Measurements from ENCODE around the gene CKB. TPM values are rescaled to one million over a fixed set of nuclear protein-coding genes. Genes with fewer than 3 reads are reported as not detected.

The CKB gene
- total RNA-seq, 2 donors from 2014 or later: 546 to 707 TPM

DNA sequence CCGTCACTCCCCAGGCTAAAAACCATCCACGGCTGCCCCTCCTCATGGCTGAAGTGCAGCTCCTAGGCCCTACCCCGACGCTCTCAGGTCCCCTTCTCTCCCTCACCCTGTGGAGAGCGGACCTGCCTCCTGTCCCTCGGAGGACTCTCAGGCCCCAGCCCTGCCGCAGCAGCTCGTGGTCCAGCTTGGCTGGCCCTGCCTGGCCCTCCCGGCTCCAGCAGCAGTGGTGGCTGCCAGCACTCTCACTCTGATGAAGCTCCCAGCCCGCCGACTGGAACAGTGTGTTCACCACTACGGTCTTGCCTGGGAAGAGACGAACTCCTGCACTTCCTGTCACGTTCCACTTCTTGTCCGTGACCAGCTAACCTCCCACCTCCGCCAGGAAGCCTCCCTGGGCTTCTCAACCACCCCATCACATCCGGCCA lies 28.7 kb upstream of the CKB start:
- Histone ChIP-seq H3K36me3 (no peaks in the 10 kb centered on the region), H3K27me3 (no peaks in the 10 kb centered on the region), H3K4me3 (peak overlapping the region; percentile 17 to 42), H3K27ac (peak overlapping the region; percentile 90 to 98), H3K9me3 (no peaks in the 10 kb centered on the region), H3K4me1 (peaks cover 0 to 62% of the 10 kb centered on the region in 2 donors)
- TF ChIP-seq, protein P1, sequence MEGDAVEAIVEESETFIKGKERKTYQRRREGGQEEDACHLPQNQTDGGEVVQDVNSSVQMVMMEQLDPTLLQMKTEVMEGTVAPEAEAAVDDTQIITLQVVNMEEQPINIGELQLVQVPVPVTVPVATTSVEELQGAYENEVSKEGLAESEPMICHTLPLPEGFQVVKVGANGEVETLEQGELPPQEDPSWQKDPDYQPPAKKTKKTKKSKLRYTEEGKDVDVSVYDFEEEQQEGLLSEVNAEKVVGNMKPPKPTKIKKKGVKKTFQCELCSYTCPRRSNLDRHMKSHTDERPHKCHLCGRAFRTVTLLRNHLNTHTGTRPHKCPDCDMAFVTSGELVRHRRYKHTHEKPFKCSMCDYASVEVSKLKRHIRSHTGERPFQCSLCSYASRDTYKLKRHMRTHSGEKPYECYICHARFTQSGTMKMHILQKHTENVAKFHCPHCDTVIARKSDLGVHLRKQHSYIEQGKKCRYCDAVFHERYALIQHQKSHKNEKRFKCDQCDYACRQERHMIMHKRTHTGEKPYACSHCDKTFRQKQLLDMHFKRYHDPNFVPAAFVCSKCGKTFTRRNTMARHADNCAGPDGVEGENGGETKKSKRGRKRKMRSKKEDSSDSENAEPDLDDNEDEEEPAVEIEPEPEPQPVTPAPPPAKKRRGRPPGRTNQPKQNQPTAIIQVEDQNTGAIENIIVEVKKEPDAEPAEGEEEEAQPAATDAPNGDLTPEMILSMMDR (IDR thresholded peaks at IDR 0.05): no peak
- peak; percentile 92 for DNase-seq (ENCODE audit: low spot score)

DNA sequence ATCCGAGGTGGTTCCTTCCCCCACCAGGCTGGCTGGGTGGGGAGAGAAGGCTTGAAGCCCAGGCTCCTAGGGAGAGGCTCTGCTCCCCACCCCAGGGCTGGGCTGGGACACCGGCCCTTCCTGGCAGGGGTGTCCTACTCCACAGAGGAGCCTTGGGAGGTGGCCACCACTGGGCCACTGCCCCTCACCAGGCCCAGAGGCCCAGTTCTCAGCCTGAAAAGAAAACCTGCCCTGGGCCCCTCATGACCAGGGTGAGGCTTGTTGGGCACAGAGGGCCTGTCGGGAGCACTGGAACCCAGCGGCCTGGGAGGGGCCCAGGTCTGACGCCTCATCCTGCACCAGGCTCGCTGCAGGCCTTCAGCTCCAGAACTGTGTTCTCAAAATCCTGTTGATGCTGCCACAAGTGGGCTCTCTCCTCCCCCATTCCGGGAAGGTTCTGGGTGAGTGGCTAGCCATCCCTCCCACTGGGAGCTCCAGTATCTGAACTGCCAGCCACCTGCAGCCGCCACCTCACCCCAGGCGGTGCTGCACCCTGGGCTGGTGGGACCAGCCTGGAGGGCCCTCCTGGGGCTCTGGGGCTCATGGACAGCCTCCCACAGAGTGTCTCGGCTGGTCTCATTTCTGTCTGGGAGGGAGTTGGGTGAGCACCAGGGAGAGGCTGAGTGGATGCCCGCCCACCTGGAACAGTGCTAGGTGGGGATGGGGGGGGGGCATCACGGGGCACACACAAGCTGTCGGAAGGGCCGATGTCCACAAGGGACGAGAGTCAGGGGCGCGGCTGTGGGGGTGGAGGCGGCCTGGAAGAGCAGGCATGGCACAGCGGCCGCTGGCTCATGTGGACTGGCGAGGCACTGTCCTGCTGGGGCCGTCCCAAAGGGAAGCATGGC lies 28.1 kb upstream of the CKB start:
- H3K4me1 ChIP-seq: peaks cover 0 to 61% of the 10 kb centered on the region in 2 donors
- peak overlapping the region; percentile 17 to 42 for H3K4me3 ChIP-seq
- no peak for DNase-seq (ENCODE audit: low spot score)
- no peaks in the 10 kb centered on the region for H3K9me3 ChIP-seq
- no peaks in the 10 kb centered on the region for H3K36me3 ChIP-seq
- peak overlapping the region; percentile 90 to 98 for H3K27ac ChIP-seq
- TF ChIP-seq, protein P1 (IDR thresholded peaks at IDR 0.05): no peak
- H3K27me3 ChIP-seq: no peaks in the 10 kb centered on the region

DNA sequence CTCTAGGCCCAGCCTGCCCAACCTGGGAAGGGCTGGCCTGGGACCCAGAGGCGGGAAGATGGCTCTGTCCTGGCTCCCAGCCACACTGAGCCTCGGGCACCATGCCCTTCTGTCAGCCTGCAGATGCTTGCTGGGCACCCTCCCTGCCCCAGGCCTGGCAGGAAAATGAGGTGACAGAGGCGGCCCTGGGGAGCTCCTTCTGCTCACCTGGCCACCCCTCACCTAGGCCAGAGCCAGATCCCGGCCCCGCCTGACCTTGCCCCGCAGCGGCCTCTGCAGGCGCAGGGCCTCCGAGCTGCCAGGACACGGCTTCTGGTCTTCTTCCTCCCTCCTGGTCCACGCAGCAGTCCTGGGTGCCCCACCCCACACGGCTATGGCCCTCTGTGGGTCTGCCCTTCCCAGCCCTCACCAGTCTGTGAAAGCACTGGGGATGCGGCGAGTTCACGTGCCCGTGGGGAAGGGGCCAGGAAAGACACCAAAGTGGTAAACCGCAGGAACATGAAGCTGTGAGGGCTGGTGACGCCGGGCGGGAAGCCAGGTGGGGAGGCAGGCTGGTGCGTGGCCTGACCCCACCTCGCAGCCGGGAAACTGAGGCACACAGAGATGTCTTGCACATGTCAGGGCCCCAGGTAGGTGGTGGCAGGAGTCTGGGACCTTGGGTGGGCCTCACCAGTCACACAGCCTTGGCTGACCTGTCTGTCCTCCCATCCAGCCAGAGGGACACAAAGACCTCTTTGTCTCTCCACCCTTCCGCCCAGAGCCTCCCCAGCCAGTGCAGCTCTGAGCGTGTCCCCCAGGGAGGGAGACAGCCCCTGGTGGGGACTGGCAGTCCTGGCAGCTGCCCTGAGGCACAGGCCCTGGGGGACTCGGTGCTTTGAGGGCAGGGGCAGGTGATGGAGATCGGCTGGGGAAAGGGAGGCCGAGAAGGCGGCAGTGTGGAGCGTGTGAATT lies 27.0 kb upstream of the CKB start:
- Histone ChIP-seq H3K4me1 (peaks cover 0 to 61% of the 10 kb centered on the region in 2 donors), H3K27ac (peak overlapping the region; percentile 90 to 98), H3K4me3 (peak overlapping the region in 1 of 2 donors; percentile 42), H3K27me3 (no peaks in the 10 kb centered on the region), H3K9me3 (no peaks in the 10 kb centered on the region), H3K36me3 (no peaks in the 10 kb centered on the region)
- DNase-seq (ENCODE audit: low spot score): no peak
- TF ChIP-seq, protein P1 (IDR thresholded peaks at IDR 0.05): no peak

DNA sequence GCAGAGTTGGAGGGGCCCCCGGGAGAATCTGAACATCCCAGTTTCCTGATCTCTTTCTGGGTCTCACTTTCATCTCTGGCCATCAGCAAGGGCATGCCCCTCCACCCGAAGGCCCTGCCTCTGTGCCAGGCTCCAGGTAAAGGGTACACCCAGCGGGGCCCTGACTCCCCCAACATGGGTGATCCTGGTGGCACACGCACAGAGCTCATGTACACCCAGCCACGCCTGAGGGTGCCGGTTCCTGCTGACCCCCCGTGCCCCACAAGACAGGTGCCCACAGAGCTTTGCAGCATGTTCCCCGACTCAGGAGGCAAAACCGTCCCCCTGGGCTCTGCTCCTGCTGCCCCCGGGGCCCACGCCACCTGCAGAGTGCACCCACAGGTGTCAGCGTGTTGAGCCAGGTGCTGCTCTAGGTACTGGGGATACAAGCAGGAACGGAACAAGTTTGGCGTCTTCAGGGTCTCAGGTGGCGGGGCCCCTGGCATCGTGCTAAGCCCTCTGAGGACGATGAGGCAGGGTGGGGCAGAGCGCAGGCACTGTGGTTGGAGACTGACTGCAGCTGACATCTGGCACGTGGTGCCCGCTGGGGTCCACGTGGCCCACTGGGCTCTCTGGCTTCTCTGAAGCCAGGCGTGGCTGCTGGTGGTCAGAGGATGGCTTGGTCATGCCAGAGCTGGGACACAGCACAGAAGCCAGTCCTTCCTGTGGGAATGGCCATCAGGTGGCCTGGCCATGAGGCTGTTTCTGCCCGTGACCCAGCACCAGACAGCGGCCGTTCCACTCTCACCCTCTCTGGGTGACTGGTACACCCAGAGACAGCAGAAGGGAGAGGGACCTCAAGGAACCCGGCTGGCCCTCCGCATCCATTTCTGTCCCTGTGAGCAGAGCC lies 26.1 kb upstream of the CKB start:
- TF ChIP-seq, protein P1 (IDR thresholded peaks at IDR 0.05): no peak
- Histone ChIP-seq H3K9me3 (no peaks in the 10 kb centered on the region), H3K27ac (peak overlapping the region; percentile 90 to 98), H3K4me1 (peaks cover 0 to 69% of the 10 kb centered on the region in 2 donors), H3K4me3 (no peak overlapping the region), H3K27me3 (no peaks in the 10 kb centered on the region), H3K36me3 (no peaks in the 10 kb centered on the region)
- no peak for DNase-seq (ENCODE audit: low spot score)

DNA sequence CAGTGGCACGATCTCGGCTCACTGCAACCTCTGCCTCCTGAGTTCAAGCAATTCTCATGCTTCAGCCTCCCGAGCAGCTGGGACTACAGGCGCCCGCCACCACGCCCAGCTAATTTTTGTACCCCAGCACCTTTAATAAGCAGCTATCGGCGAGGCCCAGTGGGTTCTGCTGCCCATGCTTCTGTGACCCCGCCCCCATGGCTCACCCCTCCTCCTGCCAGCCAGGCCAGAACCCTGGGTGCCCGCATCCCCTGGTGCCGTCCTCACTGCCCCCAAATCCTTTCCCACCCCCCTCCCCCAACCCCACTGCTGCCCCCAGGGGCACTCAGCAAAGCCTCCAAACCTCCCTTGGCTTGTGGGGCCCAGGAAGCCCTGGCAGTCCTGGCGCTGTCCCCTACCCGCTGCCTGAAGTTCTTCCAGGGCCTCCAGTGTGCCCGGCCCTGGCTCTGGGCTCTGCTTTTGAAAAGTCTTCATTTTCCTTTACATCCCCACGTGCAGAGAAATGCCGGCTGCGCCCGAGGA lies 25.4 kb upstream of the CKB start:
- H3K4me1 ChIP-seq: peaks cover 0 to 70% of the 10 kb centered on the region in 2 donors
- DNase-seq (ENCODE audit: low spot score): no peak
- no peaks in the 10 kb centered on the region for H3K9me3 ChIP-seq
- H3K36me3 ChIP-seq: no peaks in the 10 kb centered on the region
- H3K27me3 ChIP-seq: no peaks in the 10 kb centered on the region
- no peak overlapping the region for H3K27ac ChIP-seq
- TF ChIP-seq, protein P1 (IDR thresholded peaks at IDR 0.05): no peak
- H3K4me3 ChIP-seq: no peak overlapping the region

Measured in right atrium auricular region (tissue), 2 donors.